GM13977 (cell line): ENCODE measurements around the gene LIN9.

Experiments used
- DNase-seq: peaks from one replicate; pipeline ENCODE4 v3.0.0; 2012; ENCODE audit warnings: low spot score
- in situ Hi-C: fragments of 300-500 bp; cut with MboI; formaldehyde crosslinking; loops from one replicate; pipeline ENCODE4 v1.12.0; 2022; ENCODE audit warnings: low sequenced_read_pairs, low pct_unique_long_range_greater_than_20kb, mixed read lengths, inconsistent platforms; ENCODE audit not compliant: unreplicated experiment
- TF ChIP-seq, protein P1 (sequence below): IDR thresholded peaks from 2 replicates; pipeline ENCODE4 v1.5.1; 2012; ENCODE audit warnings: mild to moderate bottlenecking, control low read depth; ENCODE audit not compliant: insufficient read depth; ENCODE audit errors: extremely low read depth, missing control alignments

Gene LIN9

DNA sequence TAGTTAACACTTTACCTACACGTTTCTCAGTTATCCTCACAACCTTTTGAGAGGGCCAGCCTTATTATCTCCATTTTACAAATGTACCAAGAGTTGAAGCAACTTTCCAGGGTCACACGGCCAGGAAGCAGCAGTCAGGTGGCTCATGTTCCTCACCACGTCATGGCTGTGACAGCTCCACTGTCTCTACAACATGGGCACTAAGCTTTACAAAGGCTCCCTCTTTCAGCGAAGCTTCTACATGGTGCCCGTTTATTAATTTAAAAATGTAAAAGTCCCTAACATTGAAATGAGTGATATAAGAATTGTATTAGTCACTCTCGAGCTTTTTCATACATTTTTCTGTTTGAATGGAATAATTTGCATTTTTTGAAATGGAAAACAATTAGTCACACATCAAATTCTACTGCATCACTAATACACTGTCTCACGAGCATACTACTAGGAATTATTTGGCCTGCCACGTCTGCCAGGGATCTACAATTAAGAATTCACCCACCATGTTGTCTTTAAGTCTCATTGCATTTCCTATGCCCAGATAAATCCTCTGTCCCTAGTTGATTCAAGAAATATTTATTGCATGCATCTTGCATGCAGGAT, 28.4 kb upstream of the LIN9 start:
- TF ChIP-seq, protein P1, sequence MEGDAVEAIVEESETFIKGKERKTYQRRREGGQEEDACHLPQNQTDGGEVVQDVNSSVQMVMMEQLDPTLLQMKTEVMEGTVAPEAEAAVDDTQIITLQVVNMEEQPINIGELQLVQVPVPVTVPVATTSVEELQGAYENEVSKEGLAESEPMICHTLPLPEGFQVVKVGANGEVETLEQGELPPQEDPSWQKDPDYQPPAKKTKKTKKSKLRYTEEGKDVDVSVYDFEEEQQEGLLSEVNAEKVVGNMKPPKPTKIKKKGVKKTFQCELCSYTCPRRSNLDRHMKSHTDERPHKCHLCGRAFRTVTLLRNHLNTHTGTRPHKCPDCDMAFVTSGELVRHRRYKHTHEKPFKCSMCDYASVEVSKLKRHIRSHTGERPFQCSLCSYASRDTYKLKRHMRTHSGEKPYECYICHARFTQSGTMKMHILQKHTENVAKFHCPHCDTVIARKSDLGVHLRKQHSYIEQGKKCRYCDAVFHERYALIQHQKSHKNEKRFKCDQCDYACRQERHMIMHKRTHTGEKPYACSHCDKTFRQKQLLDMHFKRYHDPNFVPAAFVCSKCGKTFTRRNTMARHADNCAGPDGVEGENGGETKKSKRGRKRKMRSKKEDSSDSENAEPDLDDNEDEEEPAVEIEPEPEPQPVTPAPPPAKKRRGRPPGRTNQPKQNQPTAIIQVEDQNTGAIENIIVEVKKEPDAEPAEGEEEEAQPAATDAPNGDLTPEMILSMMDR: no peak
- no peak for DNase-seq
- in situ Hi-C loops: loop anchor here (10.0 kb wide), 1 partner anchor 203 kb away; no protein-coding TSS in a partner anchor

DNA sequence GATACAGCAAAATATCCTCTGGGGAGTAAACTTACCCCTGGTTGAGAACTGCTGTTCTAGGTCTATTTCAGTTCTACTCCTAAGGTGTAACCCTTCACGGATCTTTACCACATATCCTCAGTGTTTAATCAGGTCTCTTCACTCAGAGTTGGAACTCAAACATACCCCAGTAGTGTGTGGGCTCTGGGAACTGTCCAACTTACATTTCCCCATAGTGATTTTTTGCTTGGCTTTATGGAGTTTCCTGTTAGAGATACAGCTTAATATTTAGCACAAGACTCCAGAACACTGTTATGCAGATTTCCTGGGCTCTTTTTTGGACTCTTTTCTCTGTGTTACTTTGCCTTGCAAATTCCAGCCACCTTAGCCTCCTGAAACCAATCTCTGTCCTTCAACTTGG, 26.7 kb upstream of the LIN9 start:
- no peak for DNase-seq
- TF ChIP-seq, protein P1: no peak
- in situ Hi-C loops: loop anchor here (10.0 kb wide), 1 partner anchor 201 kb away; no protein-coding TSS in a partner anchor

- in situ Hi-C loops: loop anchor here (10.0 kb wide), 1 partner anchor 198 kb away; no protein-coding TSS in a partner anchor
- no peak for DNase-seq
These were observed 24.0 kb upstream of the LIN9 start for GRCh38 chr1:226332947-226333346.

DNA sequence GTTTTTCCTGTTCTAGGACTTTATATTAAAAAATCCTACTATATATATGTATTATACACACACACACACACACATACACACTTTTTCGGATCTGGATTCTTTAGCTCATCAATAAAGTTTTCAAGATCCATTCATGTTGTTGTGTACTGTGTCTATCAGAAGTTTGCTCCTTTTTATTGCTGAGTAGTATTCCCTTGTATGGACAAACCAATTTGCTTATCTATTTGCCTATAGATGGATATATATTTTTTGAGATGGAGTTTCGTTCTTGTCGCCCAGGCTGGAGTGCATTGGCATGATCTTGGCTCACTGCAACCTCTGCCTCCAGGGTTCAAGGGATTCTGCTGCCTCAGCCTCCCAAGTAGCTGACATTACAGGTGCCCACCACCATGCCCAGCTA, 20.3 kb upstream of the LIN9 start:
- TF ChIP-seq, protein P1: no peak
- in situ Hi-C loops: no loop called here

More at GRCh38 chr1:226332947-226333346, 24.0 kb upstream of the LIN9 start:
- TF ChIP-seq, protein P1: no peak

DNA sequence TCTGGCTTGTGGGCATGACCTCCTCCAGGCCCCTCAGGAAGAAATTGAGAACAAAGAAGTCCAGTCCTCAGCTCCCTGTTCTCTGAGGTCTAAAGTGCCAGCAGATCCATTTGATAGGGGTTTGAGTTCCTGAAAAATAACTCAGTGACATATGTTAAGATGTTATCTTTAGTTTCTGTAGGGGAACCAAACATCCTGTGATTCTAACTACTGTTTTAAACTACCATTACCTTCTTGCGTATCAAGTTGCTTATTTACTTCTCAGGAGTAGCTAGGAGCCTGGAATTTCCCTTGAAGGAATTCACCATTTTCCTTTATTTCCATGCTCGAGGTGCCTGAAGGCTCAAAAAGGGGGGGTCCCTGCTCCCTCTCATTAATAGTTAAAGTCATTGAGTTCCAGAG, 18.8 kb upstream of the LIN9 start:
- in situ Hi-C loops: no loop called here
- DNase-seq: no peak
- TF ChIP-seq, protein P1: no peak

More for the DNA sequence above, 20.3 kb upstream of the LIN9 start:
- DNase-seq: no peak

GRCh38 chr1:226325178-226325577, 16.2 kb upstream of the LIN9 start:
- in situ Hi-C loops: no loop called here
- TF ChIP-seq, protein P1: no peak
- no peak for DNase-seq
